BJ (cell line): ENCODE measurements around the gene HIBADH. TPM values are rescaled to one million over a fixed set of nuclear protein-coding genes. Genes with fewer than 3 reads are reported as not detected.

Source experiments
- CTCF ChIA-PET: fragments of 350-600 bp; formaldehyde crosslinking; extraction: SDS; loops from one replicate; lab custom pipeline; 2021; ENCODE audit warnings: antibody characterized with exemption, inconsistent platforms; lab: Yijun Ruan, JAX
- POLR2A ChIA-PET: fragments of 300-600 bp; sonication (Branson Sonifier 250); formaldehyde crosslinking; extraction: SDS; loops from one replicate; lab custom pipeline; 2021; ENCODE audit warnings: antibody characterized with exemption; lab: Charles Lee
- DNase-seq: peaks from one replicate; pipeline ENCODE4 v3.0.0-alpha.2; 2011; ENCODE audit warnings: low read depth
- H3K27me3 ChIP-seq: 2 replicates; pipeline ENCODE4 v1.6.0; 2011; ENCODE audit warnings: low read length; ENCODE audit not compliant: control insufficient read depth, insufficient read depth
- H3K36me3 ChIP-seq: 2 replicates; pipeline ENCODE4 v1.5.1; 2011; ENCODE audit warnings: low read length; ENCODE audit not compliant: control insufficient read depth, insufficient read depth
- H3K4me3 ChIP-seq: 2 replicates; pipeline ENCODE4 v1.5.1; 2011; ENCODE audit warnings: low read depth, mild to moderate bottlenecking, control low read depth, low read length
- polyA plus RNA-seq: library from polyadenylated mRNA; depleted of rRNA; stranded (reverse); fragments of >200 nt; gene quantifications from 2 replicates; pipeline ENCODE4 v1.2.3, GENCODE V29; 2011
- TF ChIP-seq, protein P1 (sequence below): IDR thresholded peaks from 2 replicates; pipeline ENCODE4 v1.5.1; 2011; ENCODE audit warnings: low read depth, mild to moderate bottlenecking, control low read depth, inconsistent platforms, low read length, moderate library complexity; ENCODE audit not compliant: insufficient read depth

Gene HIBADH
- polyA plus RNA-seq, 1 experiment = 42.4 TPM

GRCh38 chr7:27697861-27698430 lies 35.3 kb upstream of the HIBADH start:
- ChIA-PET CTCF (interaction anchor here (0.9 kb wide), 1 partner anchor 9 kb away, joined by 5 read pairs; no protein-coding TSS in a partner anchor), POLR2A (no interaction called here)
- Histone ChIP-seq H3K4me3 (no peak overlapping the region), H3K36me3 (no peaks in the 10 kb centered on the region), H3K27me3 (no peaks in the 10 kb centered on the region)
- TF ChIP-seq, protein P1, sequence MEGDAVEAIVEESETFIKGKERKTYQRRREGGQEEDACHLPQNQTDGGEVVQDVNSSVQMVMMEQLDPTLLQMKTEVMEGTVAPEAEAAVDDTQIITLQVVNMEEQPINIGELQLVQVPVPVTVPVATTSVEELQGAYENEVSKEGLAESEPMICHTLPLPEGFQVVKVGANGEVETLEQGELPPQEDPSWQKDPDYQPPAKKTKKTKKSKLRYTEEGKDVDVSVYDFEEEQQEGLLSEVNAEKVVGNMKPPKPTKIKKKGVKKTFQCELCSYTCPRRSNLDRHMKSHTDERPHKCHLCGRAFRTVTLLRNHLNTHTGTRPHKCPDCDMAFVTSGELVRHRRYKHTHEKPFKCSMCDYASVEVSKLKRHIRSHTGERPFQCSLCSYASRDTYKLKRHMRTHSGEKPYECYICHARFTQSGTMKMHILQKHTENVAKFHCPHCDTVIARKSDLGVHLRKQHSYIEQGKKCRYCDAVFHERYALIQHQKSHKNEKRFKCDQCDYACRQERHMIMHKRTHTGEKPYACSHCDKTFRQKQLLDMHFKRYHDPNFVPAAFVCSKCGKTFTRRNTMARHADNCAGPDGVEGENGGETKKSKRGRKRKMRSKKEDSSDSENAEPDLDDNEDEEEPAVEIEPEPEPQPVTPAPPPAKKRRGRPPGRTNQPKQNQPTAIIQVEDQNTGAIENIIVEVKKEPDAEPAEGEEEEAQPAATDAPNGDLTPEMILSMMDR = no peak
- no peak for DNase-seq

- no peak for DNase-seq
- TF ChIP-seq, protein P1 = no peak
- Histone ChIP-seq H3K4me3 (no peak overlapping the region), H3K27me3 (no peaks in the 10 kb centered on the region), H3K36me3 (no peaks in the 10 kb centered on the region)
- ChIA-PET CTCF (interaction anchor here (1.6 kb wide), 1 partner anchor 402 kb away, joined by 6 read pairs; no protein-coding TSS in a partner anchor), POLR2A (no interaction called here)
These were observed 32.4 kb upstream of the HIBADH start for GRCh38 chr7:27695096-27695495.

DNA sequence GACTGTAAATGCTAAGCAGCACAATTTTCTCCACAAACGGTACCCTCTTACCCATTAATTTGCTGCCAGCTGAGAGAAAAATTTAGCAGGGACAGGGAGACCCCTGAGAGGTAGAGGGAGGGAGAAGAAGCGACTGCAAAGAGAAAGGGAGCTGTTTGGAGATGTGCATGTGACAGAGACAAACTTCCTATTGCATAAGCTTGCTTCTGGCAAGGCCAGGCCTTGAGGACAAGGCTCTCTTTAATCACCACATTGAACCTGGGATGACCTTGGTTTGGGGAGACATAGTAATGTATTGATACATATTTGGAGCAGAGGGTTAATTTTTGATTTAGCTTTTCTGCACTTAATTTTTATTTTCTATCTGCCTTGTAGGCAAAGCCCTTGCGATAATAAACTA lies 31.1 kb upstream of the HIBADH start:
- TF ChIP-seq, protein P1 = no peak
- H3K36me3 ChIP-seq = no peaks in the 10 kb centered on the region
- DNase-seq = no peak
- H3K27me3 ChIP-seq = no peaks in the 10 kb centered on the region
- CTCF ChIA-PET = interaction anchor here (1.6 kb wide), 1 partner anchor 403 kb away, joined by 6 read pairs; no protein-coding TSS in a partner anchor
- no peak overlapping the region for H3K4me3 ChIP-seq
- POLR2A ChIA-PET = no interaction called here

DNA sequence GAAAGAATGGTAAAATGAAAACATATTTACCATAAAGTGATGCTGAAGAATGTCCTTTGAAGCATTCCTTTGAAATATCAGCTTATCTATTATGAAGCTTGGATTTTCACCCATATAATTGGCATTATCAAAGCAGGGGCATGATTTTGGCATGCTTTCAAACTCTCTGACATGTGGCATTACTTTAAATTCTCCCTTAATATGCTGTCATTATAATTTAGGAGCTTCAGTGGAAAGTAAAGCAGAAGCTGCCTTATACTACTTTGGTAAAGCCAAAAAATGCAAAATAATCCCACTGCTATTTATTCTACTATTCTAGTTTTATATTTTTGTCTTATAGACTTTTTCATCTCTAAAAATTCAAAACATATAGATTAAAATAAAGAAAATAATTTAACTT lies 28.0 kb upstream of the HIBADH start:
- DNase-seq = no peak
- POLR2A ChIA-PET = interaction anchor here (0.5 kb wide), 1 partner anchor 506 kb away, joined by 4 read pairs; the partner anchor contains the start of gene HOXA11
- CTCF ChIA-PET = interaction anchor here (2.0 kb wide), 1 partner anchor 11 kb away, joined by 6 read pairs; no protein-coding TSS in a partner anchor
- Histone ChIP-seq H3K4me3 (no peak overlapping the region), H3K36me3 (no peaks in the 10 kb centered on the region), H3K27me3 (no peaks in the 10 kb centered on the region)
- TF ChIP-seq, protein P1 = no peak

GRCh38 chr7:27689591-27690164 lies 27.0 kb upstream of the HIBADH start:
- Histone ChIP-seq H3K36me3 (no peaks in the 10 kb centered on the region), H3K27me3 (no peaks in the 10 kb centered on the region), H3K4me3 (no peak overlapping the region)
- CTCF ChIA-PET = interaction anchor here (0.9 to 1.4 kb wide), 4 partner anchors 8 to 407 kb away, joined by 3 to 6 read pairs (median 4); no protein-coding TSS in a partner anchor
- TF ChIP-seq, protein P1 = peak; percentile 31
- DNase-seq = no peak
- POLR2A ChIA-PET = no interaction called here
